Thoracic aorta (tissue), 2 donors: ENCODE measurements around the gene UBE2J2. TPM values are rescaled to one million over a fixed set of nuclear protein-coding genes. Genes with fewer than 3 reads are reported as not detected.

Experiments
- ATAC-seq: fragments of 150-250 bp; one replicate; pipeline ENCODE4 v1.8.0; 2017; ENCODE audit warnings: low read depth; ENCODE audit not compliant: insufficient number of reproducible peaks, low FRiP score
- DNase-seq: peaks from one replicate; pipeline ENCODE4 v3.0.0-alpha.2; 2020; ENCODE audit warnings: low spot score
- H3K27ac ChIP-seq, 2 donors: fragments of 200-600 bp; sonication (generic); 1 replicate in 1 of 2; 2 replicates in 1 of 2; pipeline ENCODE4 v1.5.1; 2016; ENCODE audit warnings: mild to moderate bottlenecking in 2 of 2, moderate library complexity in 2 of 2
- H3K27me3 ChIP-seq: fragments of 200-600 bp; sonication (generic); replicated peaks from 2 replicates; pipeline ENCODE4 v1.6.0; 2016; ENCODE audit warnings: mild to moderate bottlenecking; ENCODE audit not compliant: insufficient read depth
- H3K36me3 ChIP-seq: fragments of 200-600 bp; sonication (generic); one replicate; pipeline ENCODE4 v1.5.1; 2016
- H3K4me1 ChIP-seq, 2 donors: fragments of 200-600 bp; sonication (generic); 1 replicate in 1 of 2; 2 replicates in 1 of 2; pipeline versions ENCODE4 v1.5.1 to v1.6.0; 2016; ENCODE audit warnings: low read depth in 2 of 2, mild to moderate bottlenecking in 1 of 2; ENCODE audit not compliant: control insufficient read depth in 1 of 2
- H3K4me3 ChIP-seq: fragments of 200-600 bp; sonication (generic); 2 replicates; pipeline ENCODE4 v1.5.1; 2016; ENCODE audit warnings: mild to moderate bottlenecking
- H3K9me3 ChIP-seq: fragments of 200-600 bp; sonication (generic); 2 replicates; pipeline ENCODE4 v1.5.1; 2016
- total RNA-seq, 2 donors: library from RNA; depleted of rRNA; stranded (reverse); fragments of >200 nt; gene quantifications; one replicate each; pipeline versions ENCODE4 v1.1.0 to v1.2.3, GENCODE V29; 2016
- TF ChIP-seq, protein P1 (sequence below): fragments of 200-600 bp; sonication (generic); IDR thresholded peaks from one replicate; pipeline ENCODE4 v1.5.1; 2019; ENCODE audit warnings: antibody characterized with exemption

The UBE2J2 gene
- total RNA-seq, 2 donors from 2014 or later, result 43.5 to 57.7 TPM

DNA sequence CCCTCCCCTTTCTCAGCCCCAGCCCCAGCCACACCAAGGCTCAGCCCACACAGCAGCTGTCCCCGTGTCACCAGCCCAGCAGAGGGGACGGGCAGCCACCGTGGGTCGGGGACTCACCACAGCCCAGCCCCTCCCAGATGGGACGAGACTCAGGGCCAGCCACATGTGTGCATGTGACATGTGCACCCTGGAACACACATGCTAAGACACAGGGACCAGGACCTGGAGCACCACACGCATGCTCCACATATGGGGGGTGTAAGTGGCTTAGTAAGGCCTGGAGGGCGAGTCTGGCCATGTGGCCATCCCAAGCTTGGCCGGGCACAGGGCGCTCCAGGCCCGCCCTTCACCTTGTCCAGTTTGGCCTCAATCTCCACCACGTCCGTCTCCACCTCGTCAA lies 30.1 kb upstream of the UBE2J2 start:
- no peak for ATAC-seq
- TF ChIP-seq, protein P1, sequence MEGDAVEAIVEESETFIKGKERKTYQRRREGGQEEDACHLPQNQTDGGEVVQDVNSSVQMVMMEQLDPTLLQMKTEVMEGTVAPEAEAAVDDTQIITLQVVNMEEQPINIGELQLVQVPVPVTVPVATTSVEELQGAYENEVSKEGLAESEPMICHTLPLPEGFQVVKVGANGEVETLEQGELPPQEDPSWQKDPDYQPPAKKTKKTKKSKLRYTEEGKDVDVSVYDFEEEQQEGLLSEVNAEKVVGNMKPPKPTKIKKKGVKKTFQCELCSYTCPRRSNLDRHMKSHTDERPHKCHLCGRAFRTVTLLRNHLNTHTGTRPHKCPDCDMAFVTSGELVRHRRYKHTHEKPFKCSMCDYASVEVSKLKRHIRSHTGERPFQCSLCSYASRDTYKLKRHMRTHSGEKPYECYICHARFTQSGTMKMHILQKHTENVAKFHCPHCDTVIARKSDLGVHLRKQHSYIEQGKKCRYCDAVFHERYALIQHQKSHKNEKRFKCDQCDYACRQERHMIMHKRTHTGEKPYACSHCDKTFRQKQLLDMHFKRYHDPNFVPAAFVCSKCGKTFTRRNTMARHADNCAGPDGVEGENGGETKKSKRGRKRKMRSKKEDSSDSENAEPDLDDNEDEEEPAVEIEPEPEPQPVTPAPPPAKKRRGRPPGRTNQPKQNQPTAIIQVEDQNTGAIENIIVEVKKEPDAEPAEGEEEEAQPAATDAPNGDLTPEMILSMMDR, result no peak
- Histone ChIP-seq H3K9me3 (no peaks in the 10 kb centered on the region), H3K27ac (no peak overlapping the region), H3K4me3 (no peak overlapping the region), H3K4me1 (peaks cover 29 to 31% of the 10 kb centered on the region in 2 donors), H3K27me3 (no peaks in the 10 kb centered on the region), H3K36me3 (no peaks in the 10 kb centered on the region)
- DNase-seq, result no peak

DNA sequence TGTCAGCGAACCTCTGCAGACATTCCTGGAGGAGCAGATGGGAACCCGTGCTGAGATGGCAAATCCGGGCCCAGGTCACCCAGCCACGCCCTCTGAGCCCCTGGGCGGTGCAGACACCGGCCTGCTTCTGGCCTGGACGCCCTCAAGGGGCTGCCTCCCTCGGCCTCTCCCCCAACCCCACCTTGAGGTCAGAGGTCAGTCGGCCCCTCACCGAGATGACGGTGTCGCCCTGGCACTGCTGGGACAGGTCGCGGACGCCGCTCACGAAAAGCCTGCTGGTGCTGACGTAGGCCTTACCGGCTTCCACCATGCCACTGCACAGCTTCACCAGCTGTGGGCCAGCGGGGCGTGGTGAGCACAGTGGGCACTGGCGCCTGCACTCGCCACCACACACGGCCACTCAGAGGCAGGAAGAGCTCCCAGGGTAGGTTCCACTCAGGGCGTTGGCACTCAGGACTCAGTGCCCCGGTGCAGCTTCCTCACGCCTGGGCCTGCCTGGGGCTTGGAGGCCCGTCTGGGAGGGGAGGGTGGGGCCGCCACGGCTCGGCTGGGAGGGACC lies 29.4 kb upstream of the UBE2J2 start:
- no peaks in the 10 kb centered on the region for H3K27me3 ChIP-seq
- no peak for DNase-seq
- H3K36me3 ChIP-seq, result no peaks in the 10 kb centered on the region
- H3K4me3 ChIP-seq, result no peak overlapping the region
- no peaks in the 10 kb centered on the region for H3K9me3 ChIP-seq
- ATAC-seq, result no peak
- H3K4me1 ChIP-seq, result peaks cover 29 to 31% of the 10 kb centered on the region in 2 donors
- TF ChIP-seq, protein P1, result no peak
- no peak overlapping the region for H3K27ac ChIP-seq

DNA sequence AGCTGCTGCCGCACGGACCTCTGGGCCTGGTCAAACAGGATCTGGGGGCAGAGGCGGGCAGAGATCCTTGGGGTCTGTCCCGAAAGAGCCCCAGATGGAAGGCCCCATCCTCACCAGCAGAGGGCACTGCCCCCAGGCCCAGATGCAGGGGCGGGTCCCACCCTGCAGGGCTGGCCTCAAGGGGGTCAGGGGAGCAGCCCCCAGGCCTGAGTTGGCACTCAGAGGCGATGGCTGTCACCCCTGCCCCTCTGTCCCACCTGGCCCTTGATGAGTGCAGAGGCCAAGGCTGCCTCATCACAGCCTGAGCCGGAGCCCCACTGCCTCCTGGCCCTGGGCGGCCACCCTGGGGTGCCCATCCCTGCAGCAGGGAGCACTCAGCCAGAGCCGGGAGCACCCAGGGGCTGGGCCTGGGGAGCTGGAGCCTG lies 28.4 kb upstream of the UBE2J2 start:
- TF ChIP-seq, protein P1, result peak; percentile 11
- H3K4me3 ChIP-seq, result no peak overlapping the region
- DNase-seq (no peak), ATAC-seq (no peak)
- H3K27ac ChIP-seq, result no peak overlapping the region
- H3K27me3 ChIP-seq, result no peaks in the 10 kb centered on the region
- H3K36me3 ChIP-seq, result no peaks in the 10 kb centered on the region
- H3K9me3 ChIP-seq, result no peaks in the 10 kb centered on the region
- H3K4me1 ChIP-seq, result peaks cover 27 to 29% of the 10 kb centered on the region in 2 donors

DNA sequence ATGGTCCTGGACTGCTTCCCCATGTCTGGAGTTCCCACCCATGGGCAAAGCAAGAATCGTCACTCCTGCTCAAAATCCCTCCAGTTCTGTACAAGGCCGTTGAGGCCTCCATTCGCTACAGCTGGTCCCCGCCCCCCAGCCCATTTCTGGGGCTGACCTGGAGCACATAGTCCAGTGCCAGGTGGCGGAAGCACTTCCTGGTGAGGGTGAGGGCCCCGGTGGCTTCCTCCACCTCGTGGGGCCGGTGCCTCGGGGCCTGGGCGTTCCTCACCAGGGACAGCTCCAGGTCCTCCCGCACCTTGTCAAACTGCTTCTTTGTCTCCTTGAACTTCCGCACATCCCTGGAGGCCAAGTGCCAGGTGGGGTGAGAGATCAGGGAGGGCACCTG lies 26.7 kb upstream of the UBE2J2 start:
- H3K9me3 ChIP-seq, result no peaks in the 10 kb centered on the region
- no peaks in the 10 kb centered on the region for H3K27me3 ChIP-seq
- no peaks in the 10 kb centered on the region for H3K36me3 ChIP-seq
- DNase-seq (no peak), ATAC-seq (no peak)
- H3K27ac ChIP-seq, result no peak overlapping the region
- no peak overlapping the region for H3K4me3 ChIP-seq
- TF ChIP-seq, protein P1, result no peak
- peaks cover 10 to 12% of the 10 kb centered on the region in 2 donors for H3K4me1 ChIP-seq

DNA sequence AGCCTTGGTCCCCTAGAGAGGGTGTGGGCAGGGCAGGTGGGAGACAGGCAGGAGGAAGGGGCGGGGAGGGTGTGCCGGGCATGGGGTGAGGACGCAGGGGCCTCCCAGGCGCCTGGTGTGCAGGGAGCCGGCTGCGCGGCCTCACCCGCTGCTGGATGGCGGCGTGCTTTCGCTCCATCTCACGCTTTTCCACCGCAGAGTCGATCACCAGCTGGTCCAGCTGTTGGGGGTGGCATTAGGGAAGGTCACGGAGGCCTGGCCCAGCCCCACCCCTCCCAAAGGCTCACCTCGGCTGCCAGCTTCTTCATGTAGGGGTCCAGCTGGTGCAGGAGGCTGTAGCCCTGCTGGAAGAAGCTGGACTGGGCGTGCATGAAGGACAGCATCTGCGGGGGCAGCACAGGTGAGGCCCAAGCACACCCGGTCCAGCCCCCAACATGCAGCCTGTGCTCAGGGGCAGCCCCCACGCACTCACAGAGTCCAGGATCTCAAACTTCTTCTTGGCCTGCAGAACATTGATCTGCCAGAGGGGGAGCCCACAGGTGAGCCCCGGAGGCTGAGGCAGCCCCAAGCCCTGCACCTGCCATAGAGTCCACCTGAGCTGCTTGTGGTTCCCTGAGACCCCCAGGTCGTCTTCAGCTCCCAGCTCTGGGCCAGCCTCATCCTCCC lies 26.2 kb upstream of the UBE2J2 start:
- H3K27me3 ChIP-seq, result no peaks in the 10 kb centered on the region
- H3K36me3 ChIP-seq, result no peaks in the 10 kb centered on the region
- peaks cover 5 to 7% of the 10 kb centered on the region in 2 donors for H3K4me1 ChIP-seq
- ATAC-seq (no peak), DNase-seq (no peak)
- H3K27ac ChIP-seq, result no peak overlapping the region
- TF ChIP-seq, protein P1, result no peak
- H3K4me3 ChIP-seq, result no peak overlapping the region
- no peaks in the 10 kb centered on the region for H3K9me3 ChIP-seq
